Keratinocyte (primary cell): ENCODE data around the gene DAPP1. TPM values are rescaled to one million over a fixed set of nuclear protein-coding genes. Genes with fewer than 3 reads are reported as not detected.
A peak's percentile ranks its signal among the peaks of the same experiment; 100 is the strongest.
"Not testable (repeated sequence)": the region's sequence is repeated elsewhere in the genome, so short reads cannot be mapped to it uniquely, and the experiment has no call there.

Source experiments
- DNase-seq: peaks from one replicate; pipeline ENCODE4 v3.0.0-alpha.2; 2011; ENCODE audit warnings: low read depth, missing footprints, low spot score
- FAIRE-seq: peaks from 2 replicates; lab custom pipeline; 2011; peaks lifted over from hg19 to GRCh38; lab: Jason Lieb, UNC
- H2AFZ ChIP-seq: 2 replicates; pipeline ENCODE4 v1.6.0; 2012; ENCODE audit warnings: low read length, control low read depth, inconsistent platforms; ENCODE audit not compliant: control insufficient read depth
- H3K27ac ChIP-seq: 2 replicates; pipeline ENCODE4 v1.5.1; 2011; ENCODE audit warnings: low read length; ENCODE audit not compliant: control insufficient read depth, insufficient read depth
- H3K27me3 ChIP-seq: 3 replicates; pipeline ENCODE4 v1.6.0; 2011; ENCODE audit warnings: low read length; ENCODE audit not compliant: control insufficient read depth, insufficient read depth; ENCODE audit errors: extremely low read depth
- H3K36me3 ChIP-seq, 2 experiments: 2 replicates in 1 of 2; 3 replicates in 1 of 2; pipeline ENCODE4 v1.5.1; 2011; ENCODE audit warnings: low read length in 2 of 2, mild to moderate bottlenecking in 1 of 2; ENCODE audit not compliant: control insufficient read depth in 2 of 2, insufficient read depth in 2 of 2; ENCODE audit errors: extremely low read depth in 1 of 2
- H3K4me1 ChIP-seq: 3 replicates; pipeline ENCODE4 v1.5.1; 2011; ENCODE audit warnings: low read length; ENCODE audit not compliant: control insufficient read depth, insufficient read depth; ENCODE audit errors: extremely low read depth
- H3K4me2 ChIP-seq: 3 replicates; pipeline ENCODE4 v1.6.0; 2011; ENCODE audit warnings: low read depth, low read length; ENCODE audit not compliant: control insufficient read depth, insufficient read depth; ENCODE audit errors: extremely low read depth
- H3K4me3 ChIP-seq, 3 experiments: fragments of 200-600 bp in 1 of 3; sonication (generic) in 1 of 3; 2 replicates in 2 of 3; 3 replicates in 1 of 3; pipeline ENCODE4 v1.5.1; 2011 to 2016; ENCODE audit warnings: low read length in 3 of 3, mild to moderate bottlenecking in 3 of 3, control low read depth in 2 of 3, inconsistent platforms in 1 of 3, low read depth in 1 of 3, mixed read lengths in 1 of 3, mixed run types in 1 of 3, moderate library complexity in 1 of 3; ENCODE audit not compliant: control insufficient read depth in 2 of 3, insufficient read depth in 2 of 3; ENCODE audit errors: extremely low read depth in 1 of 3
- H3K79me2 ChIP-seq: 2 replicates; pipeline ENCODE4 v1.6.0; 2012; ENCODE audit warnings: low read length; ENCODE audit not compliant: control insufficient read depth, insufficient read depth
- H3K9ac ChIP-seq: 3 replicates; pipeline ENCODE4 v1.6.0; 2011; ENCODE audit warnings: low read length; ENCODE audit not compliant: control insufficient read depth, insufficient read depth; ENCODE audit errors: extremely low read depth
- H3K9me1 ChIP-seq: 3 replicates; pipeline ENCODE4 v1.6.0; 2011; ENCODE audit warnings: low read length; ENCODE audit not compliant: control insufficient read depth, insufficient read depth; ENCODE audit errors: extremely low read depth
- H3K9me3 ChIP-seq: 2 replicates; pipeline ENCODE4 v1.5.1; 2012; ENCODE audit warnings: low read depth, low read length; ENCODE audit not compliant: control insufficient read depth
- H4K20me1 ChIP-seq: 3 replicates; pipeline ENCODE4 v1.6.0; 2011; ENCODE audit warnings: low read length; ENCODE audit not compliant: control insufficient read depth, insufficient read depth; ENCODE audit errors: extremely low read depth
- EZH2 ChIP-seq: IDR thresholded peaks from one replicate; pipeline ENCODE4 v1.6.1; 2012; ENCODE audit warnings: inconsistent platforms, mild to moderate bottlenecking, low read length, moderate library complexity
- dilution Hi-C: fragments of 300-500 bp; cut with MboI; formaldehyde crosslinking; loops from one replicate; pipeline ENCODE4 v1.7.0; 2020; ENCODE audit warnings: low sequenced_read_pairs; ENCODE audit not compliant: extremely low pct_ligation_motif_present
- polyA minus RNA-seq, 3 experiments: library from RNA; depleted of rRNA, polyadenylated mRNA; stranded (reverse); fragments of >200 nt; gene quantifications; 1 replicate in 1 of 3; 2 replicates in 1 of 3; 3 replicates in 1 of 3; pipeline ENCODE4 v1.2.3, GENCODE V29; 2011
- polyA plus RNA-seq, 5 experiments: library from polyadenylated mRNA; depleted of rRNA in 3 of 5; stranded (reverse) in 3 of 5; stranded (forward) in 1 of 5; unstranded in 1 of 5; fragments of >200 nt; gene quantifications; 1 replicate in 1 of 5; 2 replicates in 3 of 5; 3 replicates in 1 of 5; pipeline versions ENCODE4 v1.2.1 to v1.2.3, GENCODE V29; 2011 to 2012; ENCODE audit warnings: missing spikeins in 2 of 5, low read depth in 1 of 5, low replicate concordance in 1 of 5
- TF ChIP-seq, protein P1 (sequence below), 3 experiments: IDR thresholded peaks in 1 of 3; conservative IDR thresholded peaks in 1 of 3; optimal IDR thresholded peaks in 1 of 3; 2 replicates in 2 of 3; 3 replicates in 1 of 3; pipeline versions ENCODE3 to v1.5.1; 2011; ENCODE audit warnings: low read length in 3 of 3, mild to moderate bottlenecking in 3 of 3, moderate library complexity in 2 of 3, control low read depth in 1 of 3, inconsistent platforms in 1 of 3; ENCODE audit not compliant: insufficient read depth in 2 of 3; ENCODE audit errors: extremely low read depth in 1 of 3

The DAPP1 gene, protein sequence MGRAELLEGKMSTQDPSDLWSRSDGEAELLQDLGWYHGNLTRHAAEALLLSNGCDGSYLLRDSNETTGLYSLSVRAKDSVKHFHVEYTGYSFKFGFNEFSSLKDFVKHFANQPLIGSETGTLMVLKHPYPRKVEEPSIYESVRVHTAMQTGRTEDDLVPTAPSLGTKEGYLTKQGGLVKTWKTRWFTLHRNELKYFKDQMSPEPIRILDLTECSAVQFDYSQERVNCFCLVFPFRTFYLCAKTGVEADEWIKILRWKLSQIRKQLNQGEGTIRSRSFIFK
- polyA plus RNA-seq (70.1 to 80.3 TPM (median 73.1 TPM) in 3 replicates), polyA minus RNA-seq (41.2 to 124 TPM (median 103 TPM) in 3 replicates)
- 81.6 TPM for polyA plus RNA-seq (2011; ENCODE audit: low read depth)
- polyA plus RNA-seq (2011; cell fraction: cytosol; rRNA removed), result 55.4 and 101 TPM in 2 replicates
- 96.6 and 115 TPM in 2 replicates for polyA plus RNA-seq (2011; cell fraction: nucleus; rRNA removed)
- 56.4 and 108 TPM in 2 replicates for polyA plus RNA-seq (2012; ENCODE audit: low replicate concordance)
- 44.5 TPM for polyA minus RNA-seq (2011; cell fraction: cytosol; rRNA and poly(A)+ RNA removed)
- polyA minus RNA-seq (2011; cell fraction: nucleus; rRNA and poly(A)+ RNA removed), result 80.8 and 144 TPM in 2 replicates

- TF ChIP-seq, protein P1, sequence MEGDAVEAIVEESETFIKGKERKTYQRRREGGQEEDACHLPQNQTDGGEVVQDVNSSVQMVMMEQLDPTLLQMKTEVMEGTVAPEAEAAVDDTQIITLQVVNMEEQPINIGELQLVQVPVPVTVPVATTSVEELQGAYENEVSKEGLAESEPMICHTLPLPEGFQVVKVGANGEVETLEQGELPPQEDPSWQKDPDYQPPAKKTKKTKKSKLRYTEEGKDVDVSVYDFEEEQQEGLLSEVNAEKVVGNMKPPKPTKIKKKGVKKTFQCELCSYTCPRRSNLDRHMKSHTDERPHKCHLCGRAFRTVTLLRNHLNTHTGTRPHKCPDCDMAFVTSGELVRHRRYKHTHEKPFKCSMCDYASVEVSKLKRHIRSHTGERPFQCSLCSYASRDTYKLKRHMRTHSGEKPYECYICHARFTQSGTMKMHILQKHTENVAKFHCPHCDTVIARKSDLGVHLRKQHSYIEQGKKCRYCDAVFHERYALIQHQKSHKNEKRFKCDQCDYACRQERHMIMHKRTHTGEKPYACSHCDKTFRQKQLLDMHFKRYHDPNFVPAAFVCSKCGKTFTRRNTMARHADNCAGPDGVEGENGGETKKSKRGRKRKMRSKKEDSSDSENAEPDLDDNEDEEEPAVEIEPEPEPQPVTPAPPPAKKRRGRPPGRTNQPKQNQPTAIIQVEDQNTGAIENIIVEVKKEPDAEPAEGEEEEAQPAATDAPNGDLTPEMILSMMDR (optimal IDR thresholded peaks at IDR 0.05 in 1 of 3, IDR thresholded peaks at IDR 0.05 in 1 of 3, conservative IDR thresholded peaks at IDR 0.05 in 1 of 3; ENCODE audit: extremely low read depth in 1 of 3, insufficient read depth in 2 of 3, low read length in 3 of 3), result no peak
- TF ChIP-seq EZH2, result no peak
- Histone ChIP-seq H3K9ac (peak within 1 kb of the TSS; percentile 98), H3K4me3 (peak within 1 kb of the TSS; percentile 63 to 96 (median 77)), H3K4me2 (peak within 1 kb of the TSS; percentile 79), H3K36me3 (peaks cover 2 to 3% of the 10 kb centered on the region in 2 experiments), H2AFZ (no peak within 1 kb of the TSS), H3K27ac (peak within 1 kb of the TSS; percentile 98), H3K9me1 (peaks cover 3% of the 10 kb centered on the region), H4K20me1 (peaks cover 5% of the 10 kb centered on the region), H3K27me3 (no peaks in the 10 kb centered on the region), H3K9me3 (no peaks in the 10 kb centered on the region), H3K4me1 (peaks cover 45% of the 10 kb centered on the region), H3K79me2 (peaks cover 49% of the 10 kb centered on the region)
- dilution Hi-C loops, result no loop called here
- peak; percentile 94 for DNase-seq
- FAIRE-seq, result peak; percentile 99
Observed at GRCh38 chr4:99816545-99817308, at the start of gene DAPP1. TSS of gene DAPP1 (plus strand) at chr4:99816827. CDS start at chr4:99816914, 87 bp downstream.

GRCh38 chr4:99770842-99771241 is 45.8 kb upstream of the DAPP1 start:
- H3K36me3 ChIP-seq, H3K27ac ChIP-seq, H4K20me1 ChIP-seq, H3K4me2 ChIP-seq, DNase-seq, H3K9ac ChIP-seq, H3K4me3 ChIP-seq, H2AFZ ChIP-seq, FAIRE-seq, H3K9me1 ChIP-seq, H3K9me3 ChIP-seq, dilution Hi-C loops, H3K79me2 ChIP-seq, H3K4me1 ChIP-seq, H3K27me3 ChIP-seq: not testable (repeated sequence)
